ENCODE data around the gene SERPINA5.
"Not testable (repeated sequence)": the region's sequence is repeated elsewhere in the genome, so short reads cannot be mapped to it uniquely, and the experiment has no call there.

The SERPINA5 gene

GRCh38 chr14:94573475-94574277 lies 7.5 kb upstream of the SERPINA5 start:
- DNase-seq, result no peak

- DNase-seq, result no peak
Measured at GRCh38 chr14:94574336-94574735, 6.9 kb upstream of the SERPINA5 start.

- no peak for DNase-seq
Measured at GRCh38 chr14:94575730-94576585, 5.3 kb upstream of the SERPINA5 start.

- DNase-seq, result not testable (repeated sequence)
Measured at GRCh38 chr14:94577472-94577871, 3.8 kb upstream of the SERPINA5 start.

- no peak for DNase-seq
Measured at GRCh38 chr14:94578712-94579111, 2.5 kb upstream of the SERPINA5 start.

- DNase-seq, result no peak
Measured at GRCh38 chr14:94582199-94582750, 1.0 kb downstream of the SERPINA5 start.

GRCh38 chr14:94582851-94583250 lies 1.6 kb downstream of the SERPINA5 start:
- no peak for DNase-seq

- no peak for DNase-seq
Measured at GRCh38 chr14:94583557-94583956, 2.3 kb downstream of the SERPINA5 start.

- DNase-seq, result no peak
Measured at GRCh38 chr14:94584591-94585280, 3.5 kb downstream of the SERPINA5 start.

- no peak for DNase-seq
Measured at GRCh38 chr14:94586635-94587034, 5.4 kb downstream of the SERPINA5 start.

- no peak for DNase-seq
Measured at GRCh38 chr14:94588311-94588710, 7.1 kb downstream of the SERPINA5 start.

- no peak for DNase-seq
Measured at GRCh38 chr14:94591073-94591472, 9.8 kb downstream of the SERPINA5 start.

GRCh38 chr14:94591871-94592270 lies 10.6 kb downstream of the SERPINA5 start:
- DNase-seq, result no peak

GRCh38 chr14:94592457-94592856 lies 11.2 kb downstream of the SERPINA5 start:
- no peak for DNase-seq

- DNase-seq, result no peak
Measured at GRCh38 chr14:94593376-94593748, 12.1 kb downstream of the SERPINA5 start.

GRCh38 chr14:94593749-94594431 lies 12.7 kb downstream of the SERPINA5 start:
- DNase-seq, result no peak

- DNase-seq, result no peak
Measured at GRCh38 chr14:94594441-94594840, 13.2 kb downstream of the SERPINA5 start.

- DNase-seq, result no peak
Measured at GRCh38 chr14:94595912-94596311, 14.7 kb downstream of the SERPINA5 start.

- no peak for DNase-seq
Measured at GRCh38 chr14:94596361-94596760, 15.1 kb downstream of the SERPINA5 start.

GRCh38 chr14:94597788-94598187 lies 16.6 kb downstream of the SERPINA5 start:
- DNase-seq, result no peak

GRCh38 chr14:94598506-94598815 lies 17.2 kb downstream of the SERPINA5 start:
- no peak for DNase-seq

Data from nucleus accumbens (tissue), 56 donors.